Natural killer cell (primary cell): ENCODE data around the gene CCDC81. TPM values are rescaled to one million over a fixed set of nuclear protein-coding genes. Genes with fewer than 3 reads are reported as not detected.

Experiments used
- ATAC-seq, 3 donors: fragments of 150-1000 bp in 2 of 3; fragments of 200-7000 bp in 1 of 3; cut with Tn5 transposase; 1 replicate in 1 of 3; 2 replicates in 2 of 3; pipeline ENCODE4 v1.10.0; 2021; ENCODE audit warnings: mild to moderate bottlenecking in 2 of 3, moderate library complexity in 2 of 3
- DNase-seq, 2 donors: peaks; one replicate each; pipeline versions ENCODE4 v3.0.0 to v3.0.0-alpha.2; 2013 to 2021; ENCODE audit warnings: mixed read lengths in 1 of 2
- H3K27ac ChIP-seq: one replicate; pipeline ENCODE4 v1.5.1; 2013; ENCODE audit warnings: mild to moderate bottlenecking, low read length
- H3K27me3 ChIP-seq: one replicate; pipeline ENCODE4 v1.6.1; 2013; ENCODE audit warnings: low read length; ENCODE audit not compliant: control insufficient read depth, insufficient read depth
- H3K36me3 ChIP-seq: one replicate; pipeline ENCODE4 v1.6.1; 2013; ENCODE audit warnings: low read length; ENCODE audit not compliant: control insufficient read depth, insufficient read depth
- H3K4me1 ChIP-seq: one replicate; pipeline ENCODE4 v1.6.1; 2013; ENCODE audit warnings: low read length; ENCODE audit not compliant: control insufficient read depth, insufficient read depth
- H3K4me3 ChIP-seq: one replicate; pipeline ENCODE4 v1.5.1; 2013; ENCODE audit warnings: low read length
- H3K9me3 ChIP-seq: one replicate; pipeline ENCODE4 v1.6.1; 2013; ENCODE audit warnings: low read length; ENCODE audit not compliant: control insufficient read depth, insufficient read depth
- H3K27ac Mint-ChIP-seq, 2 donors: one replicate each; pipeline ENCODE4 v1.8.0; 2022; ENCODE audit warnings: mild to moderate bottlenecking in 2 of 2, mixed read lengths in 2 of 2, moderate library complexity in 1 of 2
- H3K27me3 Mint-ChIP-seq, 2 donors: one replicate each; pipeline ENCODE4 v1.8.0; 2022; ENCODE audit warnings: low read depth in 2 of 2, mixed read lengths in 2 of 2
- H3K36me3 Mint-ChIP-seq: one replicate; pipeline ENCODE4 v1.8.0; 2022; ENCODE audit warnings: mixed read lengths
- H3K4me1 Mint-ChIP-seq, 2 donors: one replicate each; pipeline ENCODE4 v1.8.0; 2022; ENCODE audit warnings: mixed read lengths in 2 of 2
- H3K4me3 Mint-ChIP-seq: one replicate; pipeline ENCODE4 v1.8.0; 2022; ENCODE audit warnings: mild to moderate bottlenecking, moderate library complexity, mixed read lengths
- H3K9me3 Mint-ChIP-seq, 2 donors: one replicate each; pipeline ENCODE4 v1.8.0; 2022; ENCODE audit warnings: mixed read lengths in 2 of 2
- CTCF ChIP-seq: fragments of 200-600 bp; IDR thresholded peaks from one replicate; pipeline ENCODE4 v1.8.0; 2022; ENCODE audit warnings: antibody characterized with exemption
- WGBS: methylation state at CpG from one replicate; pipeline ENCODE4 v1.1.7; 2013; ENCODE audit warnings: missing lambda C conversion rate; ENCODE audit not compliant: insufficient coverage; 5-methylcytosine and 5-hydroxymethylcytosine counted together
- intact Hi-C: fragments of 100-400 bp; cut with micrococcal nuclease; formaldehyde crosslinking; loops from one replicate; pipeline ENCODE4 v1.14.2; 2022
- total RNA-seq, 4 donors: library from RNA; stranded (reverse); fragments of 120-200 nt in 1 of 4; gene quantifications; one replicate each; pipeline versions ENCODE4 v1.2.3 to v1.2.4, GENCODE V29; 2013 to 2022

The CCDC81 gene
- total RNA-seq, 3 donors from 2014 or later (not counting 1 experiment from before 2014, with no cell fraction given): 0.64 to 0.90 (median 0.77) TPM

- H3K27me3 ChIP-seq: no peaks in the 10 kb centered on the region
- DNase-seq (no peak), ATAC-seq (no peak)
- H3K4me1 ChIP-seq: no peaks in the 10 kb centered on the region
- no peak overlapping the region for H3K4me3 ChIP-seq
- no peaks in the 10 kb centered on the region for H3K36me3 Mint-ChIP-seq
- intact Hi-C loops: no loop called here
- no peaks in the 10 kb centered on the region for H3K36me3 ChIP-seq
- TF ChIP-seq CTCF: no peak
- no peaks in the 10 kb centered on the region for H3K4me1 Mint-ChIP-seq
- no peaks in the 10 kb centered on the region for H3K9me3 Mint-ChIP-seq
- no peak overlapping the region for H3K4me3 Mint-ChIP-seq
- H3K27me3 Mint-ChIP-seq: no peaks in the 10 kb centered on the region
- H3K9me3 ChIP-seq: no peaks in the 10 kb centered on the region
- no peak overlapping the region for H3K27ac Mint-ChIP-seq
- WGBS: 87% methylated on average over 2 of the region's 2 CpGs
- H3K27ac ChIP-seq: no peak overlapping the region
Observed at GRCh38 chr11:86360775-86361395, 13.8 kb upstream of the CCDC81 start.

- H3K36me3 Mint-ChIP-seq: no peaks in the 10 kb centered on the region
- no peak overlapping the region for H3K27ac Mint-ChIP-seq
- H3K4me1 Mint-ChIP-seq: no peaks in the 10 kb centered on the region
- no peaks in the 10 kb centered on the region for H3K9me3 ChIP-seq
- intact Hi-C loops: no loop called here
- ATAC-seq (no peak), DNase-seq (no peak)
- no peaks in the 10 kb centered on the region for H3K27me3 ChIP-seq
- no peaks in the 10 kb centered on the region for H3K9me3 Mint-ChIP-seq
- WGBS: no CpG with 5 or more reads among the region's 1 CpG
- H3K4me3 ChIP-seq: no peak overlapping the region
- H3K27me3 Mint-ChIP-seq: no peaks in the 10 kb centered on the region
- no peak for TF ChIP-seq CTCF
- no peak overlapping the region for H3K4me3 Mint-ChIP-seq
- H3K27ac ChIP-seq: no peak overlapping the region
- no peaks in the 10 kb centered on the region for H3K4me1 ChIP-seq
- H3K36me3 ChIP-seq: no peaks in the 10 kb centered on the region
Observed at GRCh38 chr11:86363424-86363823, 11.3 kb upstream of the CCDC81 start.

- H3K9me3 ChIP-seq: no peaks in the 10 kb centered on the region
- ATAC-seq (no peak), DNase-seq (no peak)
- TF ChIP-seq CTCF: no peak
- no peaks in the 10 kb centered on the region for H3K36me3 Mint-ChIP-seq
- H3K4me3 ChIP-seq: no peak overlapping the region
- intact Hi-C loops: no loop called here
- no peaks in the 10 kb centered on the region for H3K36me3 ChIP-seq
- no peaks in the 10 kb centered on the region for H3K4me1 ChIP-seq
- no peaks in the 10 kb centered on the region for H3K27me3 ChIP-seq
- no peak overlapping the region for H3K27ac ChIP-seq
- no peaks in the 10 kb centered on the region for H3K9me3 Mint-ChIP-seq
- no peaks in the 10 kb centered on the region for H3K4me1 Mint-ChIP-seq
- no peaks in the 10 kb centered on the region for H3K27me3 Mint-ChIP-seq
- H3K4me3 Mint-ChIP-seq: no peak overlapping the region
- H3K27ac Mint-ChIP-seq: no peak overlapping the region
- no CpG with 5 or more reads among the region's 2 CpGs for WGBS
Observed at GRCh38 chr11:86365546-86365945, 9.1 kb upstream of the CCDC81 start.

- Mint-ChIP-seq H3K4me3 (no peak overlapping the region), H3K27me3 (peaks cover 10 to 12% of the 10 kb centered on the region in 2 donors), H3K4me1 (no peaks in the 10 kb centered on the region), H3K36me3 (no peaks in the 10 kb centered on the region), H3K27ac (no peak overlapping the region), H3K9me3 (no peaks in the 10 kb centered on the region)
- Histone ChIP-seq H3K4me3 (no peak overlapping the region), H3K27me3 (no peaks in the 10 kb centered on the region), H3K36me3 (no peaks in the 10 kb centered on the region), H3K27ac (no peak overlapping the region), H3K4me1 (no peaks in the 10 kb centered on the region), H3K9me3 (no peaks in the 10 kb centered on the region)
- TF ChIP-seq CTCF: no peak
- intact Hi-C loops: no loop called here
- 93% methylated on average over 7 of the region's 7 CpGs for WGBS
- no peak for ATAC-seq
- DNase-seq: no peak
Observed at GRCh38 chr11:86369668-86370067, 5.0 kb upstream of the CCDC81 start.
